Mesenteric fat pad (tissue), 1 donor: Measurements from ENCODE around the gene FBN1. TPM values are rescaled to one million over a fixed set of nuclear protein-coding genes. Genes with fewer than 3 reads are reported as not detected.

Experiments used
- DNase-seq: peaks from one replicate; pipeline ENCODE4 v3.0.0-alpha.2; 2020; ENCODE audit warnings: low spot score
- total RNA-seq: library from RNA; stranded (reverse); fragmentation: NEBNext Ultra II Directional; extraction: Animal tissue kit (Norgen Biotek cat#: 25700); gene quantifications from one replicate; pipeline ENCODE4 v1.2.1, GENCODE V29; 2021
- donor health status: DM: yes; HTN: yes; CAD: no.

FBN1 gene
- total RNA-seq, 1 donor from 2014 or later, result 297 TPM

- no peak for DNase-seq
Measured at GRCh38 chr15:48475600-48476395, 169.7 kb downstream of the FBN1 start.

GRCh38 chr15:48473667-48474066, 171.8 kb downstream of the FBN1 start:
- DNase-seq, result no peak

- no peak for DNase-seq
Measured at GRCh38 chr15:48472756-48473155, 172.8 kb downstream of the FBN1 start.

DNA sequence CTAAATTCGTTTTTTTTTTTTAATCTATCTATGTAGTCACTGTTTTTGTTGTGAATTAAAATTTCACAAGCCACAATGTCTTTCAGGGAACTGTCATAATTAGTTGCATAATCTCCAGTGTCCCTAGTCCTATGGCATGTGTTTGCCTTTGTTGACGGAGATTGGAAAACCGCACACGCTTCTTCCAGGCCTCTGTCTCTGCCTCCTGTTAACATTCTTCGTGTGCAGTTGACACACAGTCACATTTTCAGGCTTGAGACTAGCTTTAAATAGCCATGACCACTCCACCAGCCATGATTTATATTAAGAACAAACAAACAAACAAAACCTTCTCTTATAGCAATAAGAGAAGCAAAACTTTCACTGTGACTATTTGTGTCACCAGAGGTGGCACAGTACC, 174.4 kb downstream of the FBN1 start:
- DNase-seq, result no peak

DNA sequence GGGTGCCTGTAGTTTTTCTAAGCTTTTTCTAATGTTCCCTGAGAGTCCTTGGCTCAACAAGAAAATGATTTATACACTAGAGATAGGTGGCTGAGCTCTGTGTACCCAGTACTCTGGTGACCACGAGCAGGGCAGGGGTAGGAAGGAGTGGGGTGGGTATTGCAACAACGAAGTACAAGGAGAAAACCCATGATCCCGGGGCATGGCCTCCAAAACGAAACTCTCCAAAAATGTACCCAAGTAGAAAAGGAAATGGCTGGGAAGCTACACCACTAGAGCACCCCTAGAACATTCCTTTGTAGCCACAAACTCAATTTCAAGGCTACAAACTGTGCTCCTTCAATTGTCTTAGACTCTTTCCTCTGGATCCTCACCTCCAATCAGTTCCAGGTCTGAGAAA, 175.4 kb downstream of the FBN1 start:
- no peak for DNase-seq

DNA sequence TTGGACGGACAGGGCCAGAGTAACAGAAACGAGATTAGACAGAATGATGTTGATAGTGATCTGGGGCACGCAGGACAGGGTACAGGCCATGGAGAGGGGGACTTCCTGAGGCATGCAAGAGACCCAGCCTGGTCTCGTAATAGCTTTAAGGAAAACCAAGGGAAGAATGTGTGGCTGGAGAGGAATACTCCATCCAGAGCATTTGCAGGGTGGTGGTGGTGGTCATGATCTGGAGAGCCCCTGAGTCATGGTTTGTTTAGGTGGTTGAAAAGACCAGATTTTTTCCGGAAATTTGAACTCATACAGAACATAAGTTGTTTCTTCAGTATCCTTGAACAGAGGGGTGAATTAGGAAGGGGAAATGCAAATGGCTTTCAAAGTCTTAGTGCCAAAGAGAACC, 175.8 kb downstream of the FBN1 start:
- DNase-seq, result no peak

DNA sequence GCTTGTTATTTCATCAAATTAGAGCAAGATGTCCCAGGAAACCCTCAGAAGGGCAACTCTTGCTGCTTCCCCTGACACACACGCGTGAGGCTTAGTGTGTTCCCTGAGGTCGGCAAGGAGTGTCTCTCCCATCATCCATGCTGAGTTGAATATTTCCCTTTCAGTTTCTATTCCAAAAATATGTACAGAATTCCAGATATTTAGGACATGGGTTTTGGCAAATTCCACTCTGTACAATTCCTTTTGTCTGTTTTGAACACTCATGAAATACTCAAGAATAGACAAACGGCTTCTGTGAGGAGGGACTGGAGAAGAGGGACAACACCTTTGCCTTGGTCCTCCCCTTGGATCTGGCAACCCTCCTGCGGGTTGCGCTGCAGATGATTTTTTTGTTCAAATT, 176.2 kb downstream of the FBN1 start:
- no peak for DNase-seq

DNA sequence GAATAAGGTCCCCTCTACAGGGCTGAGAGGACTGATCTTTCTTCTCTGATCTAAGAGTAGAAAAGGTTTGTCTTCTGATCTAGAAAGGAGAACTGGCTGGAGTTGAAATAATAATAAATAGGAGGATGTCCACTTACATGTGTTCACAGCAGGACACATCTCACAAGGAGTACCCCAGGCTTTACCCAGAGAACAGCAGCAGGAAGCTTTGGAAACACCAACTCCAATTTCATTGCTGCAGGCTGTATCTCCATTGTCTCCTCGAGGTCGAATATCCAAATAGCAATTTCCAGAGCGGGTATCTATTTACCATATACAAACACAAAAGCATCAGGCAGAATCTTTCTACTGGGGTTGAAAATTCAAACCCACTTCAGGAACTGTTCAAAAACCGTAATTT, 177.7 kb downstream of the FBN1 start:
- DNase-seq, result no peak

- DNase-seq, result no peak
Measured at GRCh38 chr15:48466820-48467219, 178.7 kb downstream of the FBN1 start.

- DNase-seq, result no peak
Measured at GRCh38 chr15:48466079-48466478, 179.4 kb downstream of the FBN1 start.

DNA sequence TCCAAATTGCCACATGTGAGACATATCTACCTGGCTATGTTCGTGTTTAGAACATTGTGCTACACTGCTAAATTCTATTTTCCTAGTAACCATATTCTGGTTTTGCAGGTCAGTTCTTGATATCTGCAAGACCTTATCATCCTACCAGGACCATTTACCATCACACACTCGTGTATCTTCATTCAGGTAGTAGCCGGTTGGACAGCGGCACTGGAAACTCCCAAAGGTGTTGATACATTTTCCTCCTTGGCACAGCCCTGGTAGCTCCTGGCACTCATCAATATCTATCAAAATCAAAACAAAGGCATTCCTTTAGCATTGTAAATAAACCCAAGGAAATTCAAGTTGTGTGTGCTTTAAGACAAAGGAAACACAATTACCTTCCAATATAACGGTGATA, 180.1 kb downstream of the FBN1 start:
- no peak for DNase-seq

GRCh38 chr15:48463366-48463880, 182.1 kb downstream of the FBN1 start:
- no peak for DNase-seq

DNA sequence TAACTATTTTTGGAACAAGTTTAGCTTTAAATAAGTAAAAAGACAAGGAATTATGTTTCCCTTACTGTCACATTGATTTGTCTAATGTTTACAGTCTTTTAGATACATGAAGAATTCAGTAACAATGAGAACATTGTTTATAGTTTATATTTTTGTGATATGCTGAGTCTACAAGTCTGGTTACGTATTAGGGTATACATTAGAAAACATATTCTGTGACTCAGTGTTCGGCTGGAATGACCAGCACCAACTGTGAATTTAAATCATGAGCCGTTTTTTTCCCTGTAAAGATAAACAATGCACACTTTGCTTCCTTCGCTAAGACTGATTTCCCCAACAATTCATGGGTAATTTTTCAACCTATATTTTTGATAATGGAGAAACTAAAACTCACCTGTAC, 182.8 kb downstream of the FBN1 start:
- DNase-seq, result no peak

- no peak for DNase-seq
Measured at GRCh38 chr15:48459571-48460442, 185.7 kb downstream of the FBN1 start.

DNA sequence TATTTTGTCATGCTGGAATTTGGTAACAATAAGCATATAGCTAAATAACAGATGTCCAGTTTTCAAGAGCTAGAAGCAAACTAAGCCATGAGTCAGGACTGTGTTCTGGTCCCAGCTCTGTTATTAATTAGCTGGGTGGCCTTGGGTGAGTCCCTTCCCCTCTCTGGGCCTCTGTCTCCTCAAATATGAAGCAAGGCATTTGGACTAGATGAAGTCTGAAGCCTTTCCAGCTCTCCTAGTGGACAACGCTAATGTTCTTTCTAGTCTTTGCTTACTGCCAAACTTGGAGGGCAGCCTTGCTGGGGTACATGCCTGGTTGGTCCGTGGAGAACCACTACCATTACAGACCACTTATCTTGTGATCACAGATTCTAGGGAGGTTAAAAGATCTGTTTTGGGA, 186.6 kb downstream of the FBN1 start:
- no peak for DNase-seq

- DNase-seq, result no peak
Measured at GRCh38 chr15:48456134-48456533, 189.4 kb downstream of the FBN1 start.

DNA sequence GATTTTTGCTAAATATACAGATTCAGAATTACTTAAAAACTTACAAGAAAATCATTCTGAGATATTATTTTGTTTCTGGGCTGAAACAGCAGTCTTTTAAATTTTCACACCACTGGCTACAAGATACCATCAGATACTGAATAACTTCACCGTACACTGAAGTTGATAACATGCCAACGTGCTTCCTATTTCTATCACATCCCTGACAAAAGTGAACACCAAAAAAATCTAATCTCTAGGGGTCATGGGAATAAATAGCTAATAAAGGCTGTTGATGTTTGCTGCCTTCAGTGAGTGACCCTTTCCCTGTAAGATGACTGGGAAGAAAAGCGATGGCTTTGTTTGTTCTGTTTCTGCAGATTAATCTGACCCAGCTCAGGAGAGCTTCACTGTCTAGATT, 193.8 kb downstream of the FBN1 start:
- DNase-seq, result no peak

DNA sequence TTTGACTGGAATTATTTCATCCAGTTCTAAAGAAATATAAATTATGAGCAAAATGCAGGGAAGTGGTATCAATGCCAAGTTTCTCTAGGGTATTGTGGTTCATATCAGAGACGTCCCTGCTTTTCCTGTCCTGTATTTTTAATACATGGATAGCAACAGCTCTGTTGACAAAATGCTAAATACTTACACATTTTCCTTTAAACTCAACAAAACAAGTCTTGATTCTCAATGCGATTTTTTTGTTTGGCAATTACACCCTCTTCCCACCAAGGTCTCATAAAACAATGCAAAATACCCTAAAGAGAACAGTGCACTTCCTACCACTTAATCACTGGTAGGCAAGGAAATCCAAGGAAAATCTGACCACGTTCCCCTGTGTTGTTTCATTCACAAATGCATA, 194.3 kb downstream of the FBN1 start:
- DNase-seq, result no peak

GRCh38 chr15:48449734-48450133, 195.8 kb downstream of the FBN1 start:
- DNase-seq, result no peak

GRCh38 chr15:48447657-48448056, 197.9 kb downstream of the FBN1 start:
- DNase-seq, result no peak

DNA sequence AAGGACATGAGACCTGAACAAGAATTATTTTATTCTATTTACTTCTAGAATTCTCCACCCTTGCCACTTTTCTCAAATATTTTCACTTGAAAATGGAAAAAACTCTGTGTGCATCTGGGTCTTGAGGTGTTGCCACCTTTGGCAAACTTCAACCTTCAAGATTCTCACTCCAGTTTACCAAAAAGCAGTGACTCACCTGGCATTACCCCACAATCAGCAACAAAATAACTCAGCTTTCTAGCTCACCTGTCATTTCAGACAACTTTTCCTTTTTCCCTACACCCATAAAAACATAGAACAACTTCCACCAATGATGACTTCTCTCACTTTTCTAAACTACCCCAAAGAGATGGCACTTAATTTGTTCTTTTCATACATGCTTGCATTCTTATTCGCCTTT, 198.5 kb downstream of the FBN1 start:
- DNase-seq, result no peak

GRCh38 chr15:48442011-48442410, 203.5 kb downstream of the FBN1 start:
- DNase-seq, result no peak
